ENCODE results near the gene DSTYK.

DSTYK gene

GRCh38 chr1:205217418-205217817, 5.9 kb upstream of the DSTYK start:
- no peak overlapping the region for H3K4me3 ChIP-seq (replicated peaks; ENCODE audit: low read depth, low read length)
- DNase-seq (ENCODE audit: extremely low read depth, low read depth): no peak
- no peak for TF ChIP-seq CTCF (IDR thresholded peaks at IDR 0.05; ENCODE audit: low read depth, low read length, missing control alignments)

GRCh38 chr1:205216588-205216987, 5.1 kb upstream of the DSTYK start:
- TF ChIP-seq CTCF (IDR thresholded peaks at IDR 0.05; ENCODE audit: low read depth, low read length, missing control alignments): no peak
- no peak for DNase-seq (ENCODE audit: extremely low read depth, low read depth)
- no peak overlapping the region for H3K4me3 ChIP-seq (replicated peaks; ENCODE audit: low read depth, low read length)

GRCh38 chr1:205214756-205215155, 3.3 kb upstream of the DSTYK start:
- DNase-seq (ENCODE audit: extremely low read depth, low read depth): no peak
- no peak overlapping the region for H3K4me3 ChIP-seq (replicated peaks; ENCODE audit: low read depth, low read length)
- no peak for TF ChIP-seq CTCF (IDR thresholded peaks at IDR 0.05; ENCODE audit: low read depth, low read length, missing control alignments)

- no peak for DNase-seq (ENCODE audit: extremely low read depth, low read depth)
- no peak for TF ChIP-seq CTCF (IDR thresholded peaks at IDR 0.05; ENCODE audit: low read depth, low read length, missing control alignments)
- H3K4me3 ChIP-seq (replicated peaks; ENCODE audit: low read depth, low read length): peak overlapping the region; percentile 92
These were observed 486 bp upstream of the DSTYK start for GRCh38 chr1:205211839-205212536.

- no peak for DNase-seq (ENCODE audit: extremely low read depth, low read depth)
- TF ChIP-seq CTCF (IDR thresholded peaks at IDR 0.05; ENCODE audit: low read depth, low read length, missing control alignments): no peak
- H3K4me3 ChIP-seq (replicated peaks; ENCODE audit: low read depth, low read length): peak overlapping the region; percentile 92
These were observed 740 bp downstream of the DSTYK start for GRCh38 chr1:205210756-205211168.

- TF ChIP-seq CTCF (IDR thresholded peaks at IDR 0.05; ENCODE audit: low read depth, low read length, missing control alignments): no peak
- no peak overlapping the region for H3K4me3 ChIP-seq (replicated peaks; ENCODE audit: low read depth, low read length)
- no peak for DNase-seq (ENCODE audit: extremely low read depth, low read depth)
These were observed 2.7 kb downstream of the DSTYK start for GRCh38 chr1:205208811-205209210.

- H3K4me3 ChIP-seq (replicated peaks; ENCODE audit: low read depth, low read length): no peak overlapping the region
- no peak for TF ChIP-seq CTCF (IDR thresholded peaks at IDR 0.05; ENCODE audit: low read depth, low read length, missing control alignments)
- DNase-seq (ENCODE audit: extremely low read depth, low read depth): no peak
These were observed 6.4 kb downstream of the DSTYK start for GRCh38 chr1:205205055-205205454.

Measured in HFF-Myc (cell line).